HG02610 (cell line): Measurements from ENCODE around the gene PTPRM.

Source experiments
- ATAC-seq: cut with Tn5 transposase; IDR thresholded peaks from one replicate; pipeline ENCODE4 v1.9.1; 2021; ENCODE audit warnings: mild to moderate bottlenecking, moderate library complexity; ENCODE audit not compliant: unreplicated experiment

The PTPRM gene

GRCh38 chr18:7787339-7787738 is 220.2 kb downstream of the PTPRM start:
- ATAC-seq: no peak

DNA sequence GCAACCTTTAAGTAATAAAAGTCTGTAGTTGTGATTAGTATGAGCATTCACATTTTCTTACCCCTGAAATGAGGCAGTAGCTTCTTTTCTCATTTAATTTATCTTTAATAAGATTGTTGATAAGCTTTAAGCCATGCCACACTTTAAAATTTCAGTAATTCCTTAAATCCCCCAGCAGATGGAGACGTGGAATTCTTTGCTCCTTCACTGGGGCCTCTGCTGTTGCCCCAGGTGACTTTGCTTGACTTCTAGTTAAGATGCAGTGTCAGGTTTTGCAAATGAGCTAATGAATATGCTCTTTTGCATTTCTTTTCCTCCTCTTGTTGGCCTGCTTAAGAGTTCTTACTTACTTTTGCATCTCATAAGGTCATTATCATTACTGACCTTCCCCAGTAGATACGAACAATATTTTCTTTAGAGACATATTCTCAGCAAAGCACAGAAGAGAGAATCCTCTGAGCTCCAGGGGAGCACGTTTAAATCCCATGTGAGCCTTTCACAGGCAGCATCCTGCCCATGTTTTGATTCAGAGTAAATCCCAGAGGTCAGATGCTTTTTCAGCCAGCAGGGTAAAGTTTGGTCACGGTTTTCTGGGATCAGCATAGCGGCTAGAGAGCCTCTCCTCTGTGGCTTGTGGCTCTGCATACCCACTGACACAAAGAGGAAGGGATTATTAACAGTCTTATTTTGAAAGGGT is 222.9 kb downstream of the PTPRM start:
- no peak for ATAC-seq

DNA sequence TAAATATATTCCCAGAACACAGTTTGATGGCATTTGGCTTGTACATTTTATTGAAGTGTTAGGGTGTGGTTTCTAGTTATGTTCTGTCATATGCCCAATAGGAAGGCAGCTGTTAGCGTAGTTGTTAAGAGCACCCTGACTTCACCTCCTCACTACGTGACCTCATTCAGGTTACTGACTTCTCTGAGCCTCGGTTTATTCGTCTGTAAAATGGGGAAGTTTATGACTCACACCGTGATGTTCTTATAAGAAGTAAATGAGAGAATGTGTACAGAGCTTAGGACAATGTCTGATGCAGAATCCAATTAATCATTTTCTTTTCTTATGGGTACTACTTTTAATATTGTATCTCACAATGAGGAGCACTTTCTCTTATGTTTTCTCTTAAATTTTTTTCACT is 226.0 kb downstream of the PTPRM start:
- no peak for ATAC-seq

GRCh38 chr18:7803956-7804469 is 236.9 kb downstream of the PTPRM start:
- no peak for ATAC-seq

DNA sequence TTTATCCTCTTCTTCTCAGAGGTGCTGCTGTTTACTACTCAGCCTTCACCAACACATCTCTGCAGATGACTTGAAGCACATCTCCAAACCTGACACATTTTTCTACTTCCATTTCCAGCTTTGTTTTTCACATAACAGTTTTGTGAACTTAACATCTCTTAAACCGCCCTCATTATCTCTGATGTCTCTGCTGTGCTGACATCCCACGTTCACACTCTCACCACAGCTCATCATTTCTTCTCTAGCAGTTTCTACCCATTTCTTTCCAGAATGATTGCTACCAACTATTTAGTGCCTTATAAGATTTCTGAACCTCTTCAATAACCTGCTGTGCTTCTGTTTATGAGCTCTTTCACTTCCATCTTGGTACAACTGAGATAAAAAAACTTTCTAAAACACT is 238.0 kb downstream of the PTPRM start:
- ATAC-seq: no peak

GRCh38 chr18:7805880-7806279 is 238.8 kb downstream of the PTPRM start:
- ATAC-seq: no peak

- ATAC-seq: no peak
Observed at GRCh38 chr18:7807936-7808453, 240.9 kb downstream of the PTPRM start.

DNA sequence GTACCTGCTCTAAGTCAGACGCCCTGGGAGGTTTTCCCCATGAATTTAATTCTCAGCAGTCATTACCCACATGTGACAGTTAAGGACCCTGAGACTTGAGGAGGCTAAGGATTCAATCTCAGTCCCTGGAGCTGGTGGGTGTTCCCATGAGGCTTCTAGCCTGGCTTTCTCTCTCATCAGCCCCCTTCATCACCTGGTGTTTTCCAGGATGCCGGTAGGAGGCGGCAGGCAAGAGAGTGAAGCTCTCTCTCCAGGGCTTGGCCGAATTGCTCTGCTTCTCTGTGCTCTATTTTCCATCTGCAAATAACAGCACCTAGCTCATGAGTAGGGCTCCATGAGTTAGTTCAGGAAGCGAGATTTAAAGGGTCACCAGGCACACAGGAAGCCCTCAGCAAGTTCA is 241.9 kb downstream of the PTPRM start:
- ATAC-seq: no peak

GRCh38 chr18:7809455-7809854 is 242.3 kb downstream of the PTPRM start:
- ATAC-seq: no peak

DNA sequence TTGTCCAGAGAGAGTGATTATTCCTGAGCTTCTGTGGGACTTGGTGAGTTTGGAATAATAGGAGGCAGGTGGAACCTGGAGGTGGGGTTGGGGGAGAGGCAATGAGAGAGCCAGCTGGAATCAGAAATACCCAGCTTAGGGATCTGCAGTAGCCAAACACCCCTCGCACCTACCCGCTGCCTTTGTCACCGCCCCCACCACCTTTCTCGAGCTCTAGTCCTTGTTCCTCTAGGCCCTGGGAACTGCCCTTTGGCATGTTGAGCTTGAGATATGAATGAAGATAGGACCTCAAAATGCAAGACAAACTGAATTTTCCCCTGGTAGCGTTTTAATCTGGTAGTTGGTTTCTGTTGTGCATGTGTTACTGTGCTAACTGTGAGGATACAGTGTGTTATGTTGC is 242.9 kb downstream of the PTPRM start:
- ATAC-seq: no peak

- no peak for ATAC-seq
Observed at GRCh38 chr18:7812431-7813063, 245.4 kb downstream of the PTPRM start.

DNA sequence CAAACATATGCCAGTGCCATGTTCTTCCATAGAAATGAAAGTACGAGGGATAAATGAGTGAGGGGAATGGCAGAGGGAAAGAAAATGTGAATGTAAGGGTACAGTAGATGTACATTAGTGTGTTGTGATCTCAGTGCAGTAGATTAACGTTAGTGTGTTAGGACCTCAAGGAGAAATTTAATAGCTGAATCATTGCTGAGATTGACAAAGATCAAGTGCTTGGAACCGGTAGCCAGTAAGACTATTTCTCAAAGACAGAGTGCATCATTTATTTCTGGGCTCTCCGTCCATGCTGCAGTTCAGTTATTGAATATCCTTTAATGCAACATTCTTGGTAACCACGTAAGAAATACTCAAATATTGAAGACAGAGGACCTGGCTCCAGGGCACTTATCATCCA is 246.0 kb downstream of the PTPRM start:
- no peak for ATAC-seq

DNA sequence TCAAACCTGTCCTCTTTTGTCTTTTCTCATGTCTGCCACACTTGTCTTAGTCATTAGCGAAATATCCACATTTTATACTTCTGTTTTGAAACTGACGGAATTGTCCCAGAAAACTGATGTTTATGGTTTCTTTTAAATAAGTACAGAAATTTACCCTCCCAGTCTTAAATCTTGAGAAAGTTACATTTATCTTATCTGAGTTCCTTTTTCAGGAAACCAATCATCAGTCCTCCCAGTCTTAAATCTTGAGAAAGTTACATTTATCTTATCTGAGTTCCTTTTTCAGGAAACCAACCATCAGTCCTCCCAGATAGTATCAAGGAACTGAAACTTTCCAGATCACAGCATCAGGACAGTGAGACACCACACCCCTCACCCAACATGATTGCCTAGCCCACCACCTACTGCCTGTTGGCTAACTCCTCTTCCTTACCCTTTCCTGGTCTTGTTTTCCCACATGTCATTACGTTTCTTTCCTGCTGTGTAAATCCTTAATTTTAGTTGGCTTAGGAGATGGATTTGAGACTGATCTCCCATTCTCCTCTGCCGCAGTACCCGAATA is 247.7 kb downstream of the PTPRM start:
- no peak for ATAC-seq

- no peak for ATAC-seq
Observed at GRCh38 chr18:7815787-7816186, 248.7 kb downstream of the PTPRM start.

- no peak for ATAC-seq
Observed at GRCh38 chr18:7817575-7818230, 250.6 kb downstream of the PTPRM start.

GRCh38 chr18:7821784-7822183 is 254.7 kb downstream of the PTPRM start:
- no peak for ATAC-seq

DNA sequence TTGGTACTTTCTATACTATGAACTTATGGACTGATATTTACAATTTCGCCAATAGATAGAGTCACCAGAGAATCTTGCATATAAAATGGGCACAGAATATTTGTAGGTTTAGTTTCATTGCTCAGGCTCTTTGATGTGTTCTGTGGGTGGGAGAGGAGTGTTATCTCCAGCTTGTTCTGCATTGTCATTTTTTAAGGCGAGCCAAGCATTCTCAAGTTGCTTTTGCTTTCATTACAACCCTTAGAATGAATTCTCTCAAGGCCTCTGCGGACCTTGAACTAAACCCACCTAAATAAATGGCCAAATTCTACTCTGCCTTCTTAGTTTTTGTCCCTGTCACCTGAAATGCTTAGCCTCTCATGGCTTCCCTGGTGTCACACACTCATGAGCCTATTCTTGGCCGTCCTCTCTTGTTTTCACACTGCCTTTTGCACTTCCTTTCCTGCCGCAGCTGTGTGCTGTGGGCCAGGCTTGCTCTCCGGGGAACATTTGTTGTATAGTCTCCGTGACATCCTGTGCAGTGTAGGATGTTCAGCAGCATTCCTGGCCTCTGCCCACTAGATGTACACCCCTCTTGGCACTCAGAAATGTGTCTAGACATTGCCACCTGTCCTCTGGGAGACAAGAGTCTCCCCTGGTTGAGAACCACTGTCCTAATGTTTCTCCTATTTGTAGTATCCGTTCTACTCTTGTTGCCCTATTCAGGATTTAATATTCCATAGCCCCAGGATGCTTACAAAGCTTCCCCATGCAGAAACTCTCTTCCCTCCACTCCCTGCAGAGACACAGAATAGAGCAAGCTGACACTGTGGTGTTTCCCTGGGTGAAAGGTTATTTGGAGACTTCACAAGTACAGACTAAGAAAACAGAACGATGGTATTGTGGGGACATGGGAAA is 255.6 kb downstream of the PTPRM start:
- peak; percentile 65 for ATAC-seq

GRCh38 chr18:7824970-7825369 is 257.9 kb downstream of the PTPRM start:
- no peak for ATAC-seq

GRCh38 chr18:7830468-7830867 is 263.4 kb downstream of the PTPRM start:
- peak; percentile 72 for ATAC-seq

GRCh38 chr18:7839548-7839947 is 272.4 kb downstream of the PTPRM start:
- no peak for ATAC-seq
